Retinal pigment epithelial cell (primary cell): ENCODE data around the gene XYLT1.

Source experiments
- DNase-seq: peaks from one replicate; pipeline ENCODE4 v3.0.0-alpha.2; 2010; ENCODE audit warnings: low read depth
- H3K4me3 ChIP-seq: 2 replicates; pipeline ENCODE4 v1.5.1; 2011; ENCODE audit warnings: mild to moderate bottlenecking, low read length, control low read depth, moderate library complexity
- TF ChIP-seq, protein P1 (sequence below): conservative IDR thresholded peaks from 2 replicates; pipeline ENCODE4 v1.5.1; 2011; ENCODE audit warnings: low read depth, low read length, control low read depth, inconsistent platforms

Gene XYLT1

DNA sequence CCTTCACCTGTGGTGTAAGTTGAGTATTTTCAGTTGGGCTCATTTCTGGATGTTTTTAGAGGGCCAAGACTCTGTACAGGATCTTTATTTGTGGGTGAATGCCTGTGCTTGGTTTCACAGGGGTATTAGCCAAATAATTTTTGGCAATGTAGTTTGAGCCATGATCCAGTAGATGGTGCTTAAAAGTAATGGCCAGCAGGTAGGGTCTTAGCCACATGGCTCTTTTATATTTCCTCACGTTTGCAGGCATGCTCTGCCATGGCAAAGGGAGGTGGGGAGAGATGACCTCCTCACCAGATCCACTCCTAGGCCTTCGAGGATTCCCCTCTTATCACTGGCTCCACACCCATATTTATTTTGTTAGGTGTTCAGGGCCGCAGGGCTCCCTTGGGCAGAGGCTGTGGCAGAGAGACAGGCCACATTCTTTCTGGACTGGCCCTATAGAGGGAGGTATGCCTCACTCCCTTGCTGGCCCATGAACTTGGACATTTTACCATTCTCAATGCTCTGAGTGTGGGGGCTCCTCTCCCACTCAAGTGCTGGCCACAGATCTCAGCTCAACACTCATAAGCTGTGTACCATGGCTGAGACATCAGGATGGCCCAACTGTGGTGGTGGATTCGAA is 417.1 kb downstream of the XYLT1 start:
- H3K4me3 ChIP-seq, result no peak overlapping the region
- TF ChIP-seq, protein P1, sequence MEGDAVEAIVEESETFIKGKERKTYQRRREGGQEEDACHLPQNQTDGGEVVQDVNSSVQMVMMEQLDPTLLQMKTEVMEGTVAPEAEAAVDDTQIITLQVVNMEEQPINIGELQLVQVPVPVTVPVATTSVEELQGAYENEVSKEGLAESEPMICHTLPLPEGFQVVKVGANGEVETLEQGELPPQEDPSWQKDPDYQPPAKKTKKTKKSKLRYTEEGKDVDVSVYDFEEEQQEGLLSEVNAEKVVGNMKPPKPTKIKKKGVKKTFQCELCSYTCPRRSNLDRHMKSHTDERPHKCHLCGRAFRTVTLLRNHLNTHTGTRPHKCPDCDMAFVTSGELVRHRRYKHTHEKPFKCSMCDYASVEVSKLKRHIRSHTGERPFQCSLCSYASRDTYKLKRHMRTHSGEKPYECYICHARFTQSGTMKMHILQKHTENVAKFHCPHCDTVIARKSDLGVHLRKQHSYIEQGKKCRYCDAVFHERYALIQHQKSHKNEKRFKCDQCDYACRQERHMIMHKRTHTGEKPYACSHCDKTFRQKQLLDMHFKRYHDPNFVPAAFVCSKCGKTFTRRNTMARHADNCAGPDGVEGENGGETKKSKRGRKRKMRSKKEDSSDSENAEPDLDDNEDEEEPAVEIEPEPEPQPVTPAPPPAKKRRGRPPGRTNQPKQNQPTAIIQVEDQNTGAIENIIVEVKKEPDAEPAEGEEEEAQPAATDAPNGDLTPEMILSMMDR, result no peak
- DNase-seq, result no peak
